SK-N-SH treated with all-trans-retinoic acid at 6 μM for 48 hours (cell line): ENCODE data around the gene STAT6.
"Not testable (repeated sequence)": the region's sequence is repeated elsewhere in the genome, so short reads cannot be mapped to it uniquely, and the experiment has no call there.

Experiments used
- ATAC-seq: fragments of 200-7000 bp; cut with Tn5 transposase; 3 replicates; pipeline ENCODE4 v1.9.1; 2020; ENCODE audit warnings: mild to moderate bottlenecking, moderate library complexity
- ARNTL ChIP-seq: fragments of 450-650 bp; formaldehyde crosslinking; IDR thresholded peaks from 2 replicates; pipeline ENCODE4 v1.5.0; 2020; ENCODE audit warnings: low read depth, mild to moderate bottlenecking, moderate library complexity, borderline replicate concordance
- BACH2 ChIP-seq: fragments of 250-450 bp; sonication (Bioruptor Pico); IDR thresholded peaks from 2 replicates; pipeline ENCODE4 v1.9.0; 2021; ENCODE audit warnings: mild to moderate bottlenecking, borderline replicate concordance
- CREB5 ChIP-seq: fragments of 250-450 bp; sonication (Bioruptor Pico); IDR thresholded peaks from 2 replicates; pipeline ENCODE4 v1.5.1; 2020; ENCODE audit warnings: low read depth, mild to moderate bottlenecking, moderate library complexity
- CSDC2 ChIP-seq: fragments of 250-450 bp; sonication (Bioruptor Pico); IDR thresholded peaks from 2 replicates; pipeline ENCODE4 v1.5.0; 2020; ENCODE audit warnings: mild to moderate bottlenecking, moderate library complexity
- CSRNP3 ChIP-seq: fragments of 250-450 bp; sonication (Bioruptor Pico); IDR thresholded peaks from 2 replicates; pipeline ENCODE4 v1.5.1; 2021; ENCODE audit warnings: mild to moderate bottlenecking, moderate library complexity
- ESRRG ChIP-seq: fragments of 250-450 bp; sonication (Bioruptor Pico); IDR thresholded peaks from 2 replicates; pipeline ENCODE4 v1.6.1; 2021; ENCODE audit warnings: mild to moderate bottlenecking
- GLIS3 ChIP-seq: fragments of 250-450 bp; sonication (Bioruptor Pico); IDR thresholded peaks from 2 replicates; pipeline ENCODE4 v1.5.0; 2020; ENCODE audit warnings: mild to moderate bottlenecking, moderate library complexity
- ISL1 ChIP-seq: fragments of 250-450 bp; sonication (Bioruptor Pico); IDR thresholded peaks from 2 replicates; pipeline ENCODE4 v2.1.2; 2022; ENCODE audit warnings: mild to moderate bottlenecking, moderate library complexity
- OSR1 ChIP-seq: fragments of 250-450 bp; sonication (Bioruptor Pico); IDR thresholded peaks from 2 replicates; pipeline ENCODE4 v1.8.0; 2022; ENCODE audit warnings: moderate library complexity, mild to moderate bottlenecking, inconsistent platforms
- PATZ1 ChIP-seq: fragments of 250-450 bp; sonication (Bioruptor Pico); IDR thresholded peaks from 2 replicates; pipeline ENCODE4 v1.8.0; 2020; ENCODE audit warnings: mild to moderate bottlenecking, moderate library complexity, borderline replicate concordance
- POU6F1 ChIP-seq: fragments of 250-450 bp; sonication (Bioruptor Pico); IDR thresholded peaks from 2 replicates; pipeline ENCODE4 v1.8.0; 2021; ENCODE audit warnings: low read depth, mild to moderate bottlenecking, moderate library complexity, borderline replicate concordance
- RARB ChIP-seq: fragments of 250-450 bp; sonication (Bioruptor Pico); IDR thresholded peaks from 2 replicates; pipeline ENCODE4 v1.8.0; 2021; ENCODE audit warnings: mild to moderate bottlenecking, moderate library complexity
- SNAI2 ChIP-seq: fragments of 250-450 bp; sonication (Bioruptor Pico); IDR thresholded peaks from 2 replicates; pipeline ENCODE4 v1.5.0; 2020; ENCODE audit warnings: mild to moderate bottlenecking, moderate library complexity
- TCF4 ChIP-seq: fragments of 250-450 bp; sonication (Bioruptor Pico); IDR thresholded peaks from 2 replicates; pipeline ENCODE4 v1.8.0; 2021; ENCODE audit warnings: mild to moderate bottlenecking, moderate library complexity, borderline replicate concordance
- TSHZ2 ChIP-seq: fragments of 250-450 bp; sonication (Bioruptor Pico); IDR thresholded peaks from 2 replicates; pipeline ENCODE4 v1.5.0; 2020; ENCODE audit warnings: mild to moderate bottlenecking, moderate library complexity
- ZC3H10 ChIP-seq: fragments of 250-450 bp; sonication (Bioruptor Pico); IDR thresholded peaks from 2 replicates; pipeline ENCODE4 v1.5.1; 2021; ENCODE audit warnings: mild to moderate bottlenecking, moderate library complexity
- ZNF565 ChIP-seq: fragments of 450-650 bp; formaldehyde crosslinking; conservative IDR thresholded peaks from 2 replicates; pipeline ENCODE4 v1.5.0; 2020; ENCODE audit warnings: low read depth, mild to moderate bottlenecking, moderate library complexity
- ZNF70 ChIP-seq: fragments of 450-650 bp; formaldehyde crosslinking; IDR thresholded peaks from 2 replicates; pipeline ENCODE4 v1.5.0; 2020; ENCODE audit warnings: mild to moderate bottlenecking, moderate library complexity
- ZNF8 ChIP-seq: fragments of 450-650 bp; formaldehyde crosslinking; IDR thresholded peaks from 2 replicates; pipeline ENCODE4 v1.5.0; 2020; ENCODE audit warnings: mild to moderate bottlenecking, moderate library complexity

Gene STAT6

GRCh38 chr12:57124261-57124877 lies 13.2 kb upstream of the STAT6 start:
- peak; percentile 54 for ATAC-seq
- no peak for TF ChIP-seq ZNF70 (CRISPR knock-in tag)
- no peak for TF ChIP-seq ESRRG (CRISPR knock-in tag)
- TF ChIP-seq ZNF8 (CRISPR knock-in tag) = no peak
- no peak for TF ChIP-seq GLIS3 (CRISPR knock-in tag)
- TF ChIP-seq ZC3H10 (CRISPR knock-in tag) = no peak
- TF ChIP-seq CREB5 (CRISPR knock-in tag) = no peak
- TF ChIP-seq CSDC2 = no peak
- no peak for TF ChIP-seq TCF4
- no peak for TF ChIP-seq CSRNP3 (CRISPR knock-in tag)
- TF ChIP-seq ZNF565 (CRISPR knock-in tag) = no peak
- TF ChIP-seq ARNTL = no peak
- no peak for TF ChIP-seq BACH2 (CRISPR knock-in tag)
- no peak for TF ChIP-seq PATZ1 (CRISPR knock-in tag)
- TF ChIP-seq TSHZ2 = no peak
- TF ChIP-seq SNAI2 = no peak
- TF ChIP-seq OSR1 = no peak

- no peak for TF ChIP-seq ZC3H10 (CRISPR knock-in tag)
- TF ChIP-seq ISL1 (CRISPR knock-in tag) = no peak
- TF ChIP-seq POU6F1 = no peak
- TF ChIP-seq CSRNP3 (CRISPR knock-in tag) = no peak
- no peak for TF ChIP-seq BACH2 (CRISPR knock-in tag)
- no peak for TF ChIP-seq RARB (CRISPR knock-in tag)
- TF ChIP-seq CREB5 (CRISPR knock-in tag) = no peak
- TF ChIP-seq PATZ1 (CRISPR knock-in tag) = no peak
- no peak for TF ChIP-seq ZNF565 (CRISPR knock-in tag)
- ATAC-seq = no peak
Observed at GRCh38 chr12:57123813-57124212, 12.7 kb upstream of the STAT6 start.

- ATAC-seq = not testable (repeated sequence)
Observed at GRCh38 chr12:57120718-57121117, 9.6 kb upstream of the STAT6 start.
